ENCODE measurements around the gene CARD14.

CARD14 gene

DNA sequence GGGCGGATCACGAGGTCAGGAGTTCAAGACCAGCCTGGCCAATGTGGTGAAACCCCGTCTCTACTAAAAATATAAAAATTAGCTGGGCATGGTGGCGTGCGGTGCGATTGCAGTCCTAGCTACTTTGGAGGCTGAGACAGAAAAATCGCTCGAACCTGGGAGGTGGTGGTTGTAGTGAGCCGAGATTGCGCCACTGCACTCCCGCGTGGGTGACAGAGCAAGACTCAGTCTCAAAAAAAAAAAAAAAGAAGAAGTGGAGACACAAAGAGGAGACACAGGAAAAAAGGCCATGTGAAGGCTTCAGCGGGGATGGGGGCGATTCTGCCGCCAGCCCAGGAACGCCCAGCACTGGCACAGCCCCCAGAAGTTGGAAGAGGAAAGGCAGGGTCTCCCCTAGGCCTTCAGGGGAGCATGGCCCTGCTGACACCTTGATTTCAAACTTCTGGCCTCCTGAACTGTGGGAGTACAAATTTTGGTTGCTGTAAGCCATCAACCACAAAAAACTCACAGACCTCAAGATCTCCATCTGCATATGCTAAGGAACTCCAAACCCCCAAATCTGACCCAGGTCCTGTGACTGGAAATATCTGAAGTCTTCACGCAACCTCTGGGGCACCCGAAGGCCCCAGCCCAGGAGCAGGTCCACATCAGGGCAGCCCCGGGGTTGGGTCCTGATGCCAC lies 43.3 kb downstream of the CARD14 start:
- DNase-seq = no peak

DNA sequence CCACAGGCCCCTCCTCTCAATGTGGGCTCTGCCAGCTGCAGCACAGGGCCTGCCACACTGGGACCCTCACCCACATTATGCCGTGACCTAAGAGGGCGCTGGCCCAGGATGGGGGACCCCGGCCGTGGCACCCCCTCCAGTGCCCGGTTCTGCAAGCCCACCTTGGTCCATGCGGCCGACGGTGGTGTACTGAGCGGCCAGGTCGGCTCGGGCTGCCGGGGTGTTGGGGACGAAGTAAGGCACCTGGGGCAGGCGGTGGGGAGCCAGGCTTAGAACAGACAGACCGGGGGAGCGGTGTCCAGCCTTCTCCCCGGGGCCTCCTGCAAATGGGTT lies 43.8 kb downstream of the CARD14 start:
- DNase-seq = no peak

DNA sequence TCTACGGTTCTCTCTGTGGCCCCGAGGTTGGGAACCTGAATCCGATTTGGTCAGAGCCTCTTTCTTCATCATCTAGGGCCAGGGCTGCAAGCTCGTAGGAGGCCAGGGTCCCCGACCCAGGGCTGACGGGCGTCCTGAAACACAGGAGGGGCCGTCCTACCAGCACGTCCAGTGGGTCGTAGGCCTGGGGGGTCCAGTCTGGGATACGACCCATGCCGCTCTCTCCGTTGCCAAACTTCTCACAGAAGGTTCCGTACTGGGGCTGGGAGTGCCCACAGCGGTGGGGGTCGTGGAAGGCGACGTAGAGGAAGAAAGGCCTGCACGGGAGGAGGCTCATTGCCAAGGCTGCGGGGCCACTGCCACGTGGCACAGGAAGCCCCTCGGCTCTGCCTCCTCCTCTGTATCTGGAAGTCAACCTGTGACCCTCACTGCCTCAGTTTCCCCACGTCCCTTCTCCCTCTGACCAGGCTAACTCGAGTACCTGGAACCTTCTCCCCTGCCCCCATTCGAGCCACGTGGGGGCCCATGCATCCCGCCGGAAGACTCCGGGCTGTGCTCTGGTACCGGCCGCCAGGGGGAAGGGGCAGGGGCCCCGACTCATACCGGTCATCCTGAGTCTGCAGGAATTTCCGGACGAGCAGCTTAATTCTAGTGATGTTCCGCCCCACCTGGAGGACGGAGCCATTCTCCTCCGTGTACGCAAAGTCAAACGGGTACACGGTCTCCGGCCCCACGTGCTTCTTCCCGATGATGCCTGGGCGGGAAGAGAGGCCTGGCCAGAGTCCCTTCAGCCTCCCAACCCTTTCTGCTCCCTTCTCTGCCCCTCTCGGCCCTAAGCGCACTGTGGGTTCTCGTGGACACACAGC lies 44.4 kb downstream of the CARD14 start:
- no peak for DNase-seq

DNA sequence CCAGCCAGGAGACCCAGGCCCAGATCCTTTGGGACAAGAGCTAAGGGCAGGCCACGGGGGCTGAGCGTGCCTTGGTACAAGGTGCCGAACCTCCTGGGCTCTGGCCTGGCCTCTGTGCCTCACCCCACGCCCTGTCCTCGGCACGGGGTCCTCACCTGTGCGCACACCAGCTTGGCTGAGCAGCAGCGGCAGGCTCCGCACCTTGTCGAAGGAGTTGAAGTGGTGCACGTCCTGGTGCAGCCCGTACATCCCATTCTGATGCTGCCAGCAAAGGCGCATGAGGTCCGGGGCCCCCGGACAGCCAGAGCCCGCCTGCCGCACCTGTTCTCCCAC lies 45.0 kb downstream of the CARD14 start:
- DNase-seq = no peak

DNA sequence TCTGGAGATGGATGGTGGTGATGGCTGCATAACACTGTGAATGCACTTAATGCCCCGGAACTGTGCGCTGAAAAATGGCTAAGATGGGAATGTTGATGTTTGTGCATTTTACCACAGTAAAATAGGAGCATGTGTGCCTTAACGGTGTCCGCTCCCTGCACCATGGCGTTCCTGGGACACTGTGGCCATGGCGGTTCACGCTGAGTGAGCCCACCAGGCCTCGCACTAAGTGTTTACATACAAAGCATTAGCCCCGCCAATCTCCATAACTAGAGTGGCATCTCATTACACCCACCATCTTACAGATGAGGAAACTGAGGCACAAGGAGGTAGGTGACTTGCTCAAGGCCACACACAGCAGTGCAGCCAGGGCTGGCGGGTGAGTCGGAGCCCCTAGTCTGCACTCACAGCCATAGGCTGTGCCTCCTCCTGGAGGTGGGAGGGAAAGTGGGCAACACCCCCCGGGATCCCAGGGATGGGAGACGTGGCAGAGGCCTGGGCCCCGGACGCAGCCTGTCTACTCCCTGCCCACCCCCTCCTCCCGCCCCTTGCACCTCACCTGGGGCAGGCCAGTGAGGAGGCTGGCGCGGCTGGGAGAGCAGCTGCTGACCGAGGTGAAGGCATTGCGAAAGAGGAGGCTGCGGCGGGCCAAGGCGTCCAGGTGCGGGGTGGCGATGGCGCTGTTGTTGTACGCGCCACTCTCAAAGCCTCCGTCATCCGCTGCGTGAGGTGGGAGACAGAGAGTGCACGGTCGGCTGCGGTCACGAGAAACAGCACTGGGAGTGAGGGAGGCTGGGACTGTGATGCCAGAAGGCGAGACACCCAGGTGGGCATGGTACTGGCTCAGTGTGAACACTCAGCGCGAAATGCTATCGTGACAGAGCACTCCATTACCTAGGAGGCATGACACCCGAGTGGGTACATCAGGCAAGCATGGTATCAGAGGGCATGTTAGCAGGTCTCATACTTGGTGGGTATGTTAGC lies 46.9 kb downstream of the CARD14 start:
- DNase-seq = no peak

DNA sequence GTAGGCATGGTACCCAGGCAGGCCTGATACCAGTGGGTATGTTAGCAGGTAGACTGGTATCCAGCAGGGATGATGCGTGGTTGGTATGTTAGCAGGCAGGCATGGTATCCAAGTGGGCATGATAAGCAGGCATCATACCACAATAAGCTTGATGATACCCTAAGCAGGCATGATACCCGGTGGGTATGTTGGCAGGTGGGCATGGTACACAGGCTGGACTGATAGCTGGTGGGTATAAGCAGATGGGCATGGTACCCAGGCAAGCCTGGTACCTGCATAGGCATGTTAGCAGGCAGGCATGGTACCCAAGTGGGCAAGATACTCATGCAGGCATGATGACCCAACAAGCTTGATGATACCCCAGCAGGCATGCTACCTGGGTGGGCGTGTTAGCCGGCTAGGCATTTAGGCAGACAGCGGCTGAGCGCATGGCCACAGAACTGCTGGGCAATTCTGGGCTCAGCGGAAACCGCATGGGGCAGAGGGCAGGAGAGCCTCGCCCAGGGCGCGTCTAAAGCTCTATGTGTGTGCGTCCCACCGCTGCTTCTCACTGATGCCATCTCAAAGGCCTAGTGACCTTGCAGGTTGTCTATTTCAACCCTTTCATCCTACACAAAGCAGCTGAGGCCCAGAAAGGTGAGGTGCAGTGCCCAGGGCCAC lies 48.0 kb downstream of the CARD14 start:
- no peak for DNase-seq

DNA sequence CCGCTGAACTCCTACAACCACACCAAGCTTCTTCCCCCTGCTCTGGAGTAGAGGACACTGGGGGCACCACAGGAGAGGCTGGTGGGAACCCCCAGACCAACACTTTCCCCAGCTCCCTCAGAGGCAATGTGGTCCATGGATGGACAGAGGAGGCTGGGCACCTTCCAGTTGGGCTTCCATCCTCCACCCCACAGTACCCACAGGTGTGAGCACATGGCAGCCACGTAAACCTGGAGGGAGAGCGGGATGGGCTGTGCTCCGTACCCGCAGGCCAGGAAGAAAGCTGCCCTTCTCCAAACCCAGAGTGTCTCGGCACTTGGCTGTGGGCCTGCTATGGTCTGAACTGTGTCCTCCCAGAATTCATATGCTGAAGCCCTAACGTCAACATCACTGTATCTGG lies 48.6 kb downstream of the CARD14 start:
- DNase-seq = no peak

DNA sequence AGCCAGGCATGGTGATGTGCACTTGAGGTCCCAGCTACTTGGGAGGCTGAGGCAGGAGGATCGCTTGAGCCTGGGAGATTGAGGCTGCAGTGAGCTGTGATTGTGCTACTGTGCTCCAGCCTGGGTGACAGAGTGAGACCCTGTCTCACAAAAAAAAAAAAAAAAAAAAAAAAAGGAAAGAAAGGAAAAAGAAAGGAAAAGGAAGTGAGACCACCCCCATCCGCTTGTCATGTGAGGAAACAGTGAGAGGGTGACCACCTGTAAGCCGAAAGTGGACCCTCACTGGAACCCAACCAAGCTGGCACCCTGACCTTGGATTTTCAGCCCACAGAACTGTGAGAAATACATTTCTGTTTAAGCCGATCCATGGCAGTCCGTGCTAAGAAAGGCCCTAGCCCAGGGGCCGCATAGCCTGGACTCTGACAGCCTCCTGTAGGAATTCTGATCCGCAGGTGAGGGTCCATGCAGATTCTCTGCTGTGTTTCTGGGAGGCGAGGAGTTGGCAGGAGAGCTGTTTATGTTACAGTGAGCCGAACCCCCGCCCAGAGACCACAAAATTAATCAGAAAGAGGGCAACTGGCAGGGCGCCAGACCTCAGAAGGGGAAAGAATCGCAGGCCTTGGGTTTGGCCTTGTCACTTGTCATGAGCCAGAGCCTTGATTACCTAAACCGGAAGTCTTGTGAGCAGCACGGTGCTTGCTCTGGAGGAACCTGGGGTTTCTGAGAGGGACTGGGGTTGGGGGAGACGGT lies 49.4 kb downstream of the CARD14 start:
- DNase-seq = no peak

DNA sequence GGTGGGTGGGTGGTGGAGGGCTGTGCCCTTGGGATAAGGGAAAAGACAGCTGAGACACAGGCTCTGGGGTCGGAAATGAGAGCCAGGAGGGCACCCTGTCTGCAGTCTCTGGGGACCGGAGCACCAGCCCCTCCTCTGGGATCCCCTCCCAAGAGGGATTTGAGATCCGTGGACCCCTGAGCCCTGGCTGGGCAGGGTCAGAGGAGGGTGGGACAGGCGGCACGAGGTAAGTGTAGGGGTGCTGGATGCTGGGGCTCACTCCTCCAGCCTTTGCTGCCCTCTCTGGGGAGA lies 49.9 kb downstream of the CARD14 start:
- no peak for DNase-seq

DNA sequence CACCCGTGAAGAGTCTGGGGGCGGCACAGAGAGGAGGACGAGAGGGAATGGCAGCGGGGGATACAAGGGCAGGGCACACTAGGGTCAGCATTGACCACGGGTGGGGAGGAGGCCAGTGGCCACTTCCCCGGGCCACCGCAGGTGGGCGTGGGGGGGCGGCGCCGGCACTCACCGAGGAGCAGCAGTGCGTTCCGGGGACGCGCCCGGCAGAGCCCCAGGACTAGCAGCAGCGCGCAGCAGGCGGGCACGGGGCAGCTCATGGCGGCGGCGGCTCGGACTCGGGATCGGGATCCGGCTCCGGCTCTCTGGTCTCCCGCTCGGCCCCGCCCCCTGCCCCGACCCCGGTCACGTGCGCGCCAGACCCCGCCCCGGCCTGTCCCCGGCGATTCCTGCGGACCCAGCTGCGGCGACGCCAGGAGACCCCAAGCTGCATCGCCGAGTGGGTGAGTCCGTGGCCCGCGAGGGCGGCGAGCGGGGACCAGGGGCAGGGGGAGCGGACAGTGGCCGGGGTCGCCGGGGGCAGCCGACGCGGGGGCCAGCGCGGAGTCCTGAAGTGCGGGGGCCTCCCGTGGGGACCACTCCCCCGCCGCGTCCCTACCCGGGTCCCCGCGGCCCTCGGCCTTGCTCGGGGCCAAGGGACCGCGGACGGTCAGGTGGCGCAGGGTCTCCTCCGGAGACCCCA lies 50.4 kb downstream of the CARD14 start, which contains the start of the genes SGSH and SLC26A11:
Gene SGSH (minus strand): TSS at position 280 of the 682 bp plus-strand sequence. CDS start 20 bp downstream, at position 260.
Gene SLC26A11 (plus strand): TSS at position 374 of the 682 bp plus-strand sequence. CDS start 1,134 bp downstream, outside the sequence.
- no peak for DNase-seq

DNA sequence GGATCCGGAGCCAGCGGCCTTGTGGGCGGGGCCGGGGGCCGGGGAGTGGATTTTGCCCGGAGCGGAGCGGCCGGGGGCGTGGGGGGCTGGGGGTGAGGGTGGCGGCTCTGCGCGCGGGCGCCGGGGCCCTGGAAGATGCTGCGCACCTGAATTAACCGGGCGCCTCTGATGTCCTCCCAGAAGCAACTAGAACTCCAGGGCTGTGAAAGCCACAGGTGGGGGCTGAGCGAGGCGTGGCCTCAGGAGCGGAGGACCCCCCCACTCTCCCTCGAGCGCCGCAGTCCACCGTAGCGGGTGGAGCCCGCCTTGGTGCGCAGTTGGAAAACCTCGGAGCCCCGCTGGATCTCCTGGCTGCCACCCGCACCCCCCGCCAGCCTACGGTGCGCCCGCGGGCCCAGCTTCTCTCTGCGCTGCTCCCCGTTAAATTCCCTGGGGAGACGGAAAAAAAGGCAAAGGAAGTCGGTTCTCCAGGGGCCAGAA lies 50.9 kb downstream of the CARD14 start:
- no peak for DNase-seq

DNA sequence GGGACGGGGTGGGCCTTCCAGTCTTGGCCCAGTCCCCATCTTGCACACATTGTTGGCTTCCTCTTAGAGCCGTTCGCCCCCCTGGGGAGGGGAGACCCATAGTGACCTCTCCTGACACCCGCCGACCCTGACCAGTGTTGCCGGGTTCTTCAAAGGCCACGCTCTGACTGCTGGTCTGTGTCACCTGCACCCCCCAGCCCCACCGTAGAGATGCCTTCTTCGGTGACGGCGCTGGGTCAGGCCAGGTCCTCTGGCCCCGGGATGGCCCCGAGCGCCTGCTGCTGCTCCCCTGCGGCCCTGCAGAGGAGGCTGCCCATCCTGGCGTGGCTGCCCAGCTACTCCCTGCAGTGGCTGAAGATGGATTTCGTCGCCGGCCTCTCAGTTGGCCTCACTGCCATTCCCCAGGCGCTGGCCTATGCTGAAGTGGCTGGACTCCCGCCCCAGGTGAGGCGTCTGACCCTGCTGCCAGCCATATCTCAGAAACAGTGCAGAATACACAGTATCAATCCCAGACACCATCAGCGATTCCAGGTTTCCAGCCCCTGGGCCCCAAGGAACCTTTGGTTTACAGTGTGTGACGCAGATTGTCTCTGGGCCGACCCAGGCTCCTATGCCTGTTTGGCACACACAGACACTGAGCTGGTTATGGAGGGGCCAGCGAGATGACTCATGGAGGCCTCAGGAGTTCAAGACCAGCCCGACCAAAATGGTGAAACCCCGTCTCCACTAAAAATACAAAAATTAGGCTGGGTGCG lies 51.7 kb downstream of the CARD14 start:
- no peak for DNase-seq

DNA sequence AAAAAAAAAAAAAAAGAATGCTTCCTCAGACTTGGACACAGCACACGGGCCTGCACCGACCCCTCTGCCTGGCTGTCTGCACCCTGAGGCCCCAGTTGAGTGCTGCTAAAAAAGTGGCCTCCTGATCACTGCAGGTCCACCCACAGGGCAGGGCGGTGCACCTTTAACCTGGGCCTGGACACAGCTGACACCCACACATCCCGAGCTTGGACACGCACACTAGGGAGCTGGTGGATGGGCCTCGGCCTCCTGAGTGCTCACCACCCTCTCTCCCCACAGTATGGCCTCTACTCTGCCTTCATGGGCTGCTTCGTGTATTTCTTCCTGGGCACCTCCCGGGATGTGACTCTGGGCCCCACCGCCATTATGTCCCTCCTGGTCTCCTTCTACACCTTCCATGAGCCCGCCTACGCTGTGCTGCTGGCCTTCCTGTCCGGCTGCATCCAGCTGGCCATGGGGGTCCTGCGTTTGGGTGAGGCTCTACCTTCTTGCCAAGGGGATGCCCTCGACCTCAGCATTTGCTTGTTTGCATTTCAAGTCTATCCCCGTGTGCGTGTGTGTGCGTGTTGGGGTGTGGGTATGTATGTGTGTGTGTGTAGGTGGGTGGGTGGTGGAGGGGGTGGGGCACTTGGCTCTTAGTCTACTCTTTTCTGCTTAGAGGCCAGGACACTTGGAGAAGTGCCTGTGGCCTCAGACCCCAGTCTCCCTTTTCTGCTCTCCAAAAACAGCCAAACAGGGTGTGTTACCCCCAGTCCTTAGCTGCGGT lies 52.7 kb downstream of the CARD14 start:
- no peak for DNase-seq

DNA sequence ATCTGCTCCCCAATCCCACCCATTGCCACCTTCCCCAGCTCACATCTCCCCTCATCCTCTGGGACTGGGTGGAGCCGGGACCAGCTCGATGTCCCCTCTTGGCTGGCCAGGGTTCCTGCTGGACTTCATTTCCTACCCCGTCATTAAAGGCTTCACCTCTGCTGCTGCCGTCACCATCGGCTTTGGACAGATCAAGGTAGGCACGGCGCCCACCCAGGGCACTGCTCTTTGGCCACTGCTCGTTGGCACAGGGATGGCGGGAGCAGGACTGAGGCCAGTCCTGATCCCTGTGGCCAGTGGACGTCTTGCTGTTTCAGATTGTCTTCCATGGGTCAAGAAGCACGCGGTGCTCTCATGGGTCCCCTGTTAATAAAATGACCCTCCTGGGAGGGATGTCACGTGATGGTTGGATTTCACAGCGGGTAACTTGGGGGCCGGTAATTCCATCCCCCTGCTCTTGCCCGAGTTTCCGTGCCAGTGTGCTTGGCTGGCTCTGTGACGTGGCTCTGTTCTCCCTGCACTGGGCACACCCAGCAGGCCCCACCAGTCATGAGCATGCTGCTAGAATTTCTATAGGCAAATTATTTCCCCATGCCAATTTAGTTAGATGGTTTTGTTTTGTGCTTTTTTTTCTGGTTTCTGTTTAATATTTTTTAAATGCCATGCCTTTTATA lies 53.4 kb downstream of the CARD14 start:
- DNase-seq = no peak

DNA sequence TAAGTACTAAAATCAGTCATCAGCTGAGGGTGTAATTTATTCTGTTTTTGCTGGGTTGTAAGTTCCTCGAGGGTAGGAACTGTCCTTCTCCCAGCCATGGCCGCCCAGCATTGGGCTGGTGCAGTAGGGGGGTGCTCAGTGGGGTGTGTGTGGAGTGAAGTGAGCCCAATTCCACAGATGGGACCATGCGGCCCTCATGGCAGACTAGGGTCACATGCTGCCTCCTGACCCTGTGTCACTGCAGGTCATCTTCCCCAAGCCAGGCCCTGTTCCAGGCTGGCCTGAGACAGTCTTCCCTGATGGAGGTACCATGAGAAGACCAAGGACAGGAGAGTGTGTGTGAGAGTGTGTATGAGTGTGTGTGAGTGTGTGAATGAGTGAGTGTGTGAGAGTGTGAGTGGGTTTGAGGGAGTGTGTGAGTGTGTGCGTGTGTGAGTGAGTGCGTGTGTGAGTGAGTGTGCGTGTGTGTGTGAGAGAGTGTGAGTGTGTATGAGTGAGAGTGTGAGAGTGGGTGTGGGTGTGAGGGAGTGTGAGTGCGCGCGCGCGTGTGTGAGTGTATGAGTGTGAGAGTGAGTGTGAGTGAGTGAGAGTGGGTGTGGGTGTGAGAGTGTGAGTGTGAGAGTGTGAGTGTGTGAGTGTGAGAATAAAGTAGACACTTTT lies 54.1 kb downstream of the CARD14 start:
- DNase-seq = no peak

DNA sequence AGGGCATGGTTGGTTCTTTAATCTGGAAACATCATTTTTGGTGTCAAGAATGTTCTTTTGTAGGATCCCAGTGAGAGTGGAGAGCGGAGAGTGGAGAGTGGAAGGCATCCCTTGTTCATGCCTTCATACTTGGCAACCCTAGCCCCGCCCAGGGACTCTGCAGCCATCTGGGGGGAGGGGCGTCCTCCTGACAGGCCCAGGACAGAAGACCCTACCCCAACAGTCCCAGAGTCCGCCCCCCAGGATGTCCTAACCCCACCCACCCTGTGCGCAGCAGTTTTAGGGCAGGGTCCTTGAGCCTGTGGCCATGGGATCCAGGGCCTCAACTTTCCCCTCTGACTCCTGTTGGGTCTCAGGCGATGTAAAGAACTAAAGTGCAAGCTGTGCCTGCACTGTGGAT lies 54.9 kb downstream of the CARD14 start:
- no peak for DNase-seq

DNA sequence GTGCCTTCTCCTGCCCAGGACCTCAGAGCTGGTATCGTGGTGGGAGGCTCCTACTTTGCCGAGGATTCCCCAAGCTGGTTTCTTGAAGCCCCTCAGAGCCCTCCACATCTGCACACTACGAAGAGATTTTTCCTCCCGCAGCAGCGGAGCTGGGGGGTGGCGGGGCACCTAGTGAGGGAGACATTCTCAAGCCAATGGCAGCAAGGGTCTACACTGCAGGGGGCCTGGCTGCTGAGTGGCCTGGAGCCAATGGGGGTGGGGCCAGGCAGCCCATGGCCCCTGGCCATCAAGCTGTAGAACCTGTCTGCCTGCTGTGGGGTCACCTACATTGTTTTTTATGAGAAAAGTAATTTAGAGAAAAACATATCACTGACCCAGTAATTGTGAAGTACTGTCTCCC lies 55.4 kb downstream of the CARD14 start:
- no peak for DNase-seq

DNA sequence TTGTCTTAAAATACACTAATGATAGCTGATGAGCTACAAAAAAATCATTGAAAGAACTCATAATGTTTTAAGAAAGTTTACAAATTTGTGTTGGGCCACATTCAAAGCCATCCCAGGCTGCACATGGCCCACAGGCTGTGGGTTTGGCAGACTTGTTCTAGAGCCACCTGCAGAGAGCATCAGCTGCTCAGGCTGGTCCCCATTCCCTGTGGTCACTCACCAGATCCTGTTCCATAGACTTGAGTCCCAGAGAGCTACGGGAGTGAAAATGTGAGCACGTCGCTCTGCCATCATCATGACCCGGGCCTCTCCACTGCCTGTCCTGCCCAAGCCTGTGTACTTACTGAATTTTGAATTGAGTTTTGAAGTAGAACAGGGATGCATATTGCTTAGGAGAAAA lies 57.3 kb downstream of the CARD14 start:
- DNase-seq = no peak

DNA sequence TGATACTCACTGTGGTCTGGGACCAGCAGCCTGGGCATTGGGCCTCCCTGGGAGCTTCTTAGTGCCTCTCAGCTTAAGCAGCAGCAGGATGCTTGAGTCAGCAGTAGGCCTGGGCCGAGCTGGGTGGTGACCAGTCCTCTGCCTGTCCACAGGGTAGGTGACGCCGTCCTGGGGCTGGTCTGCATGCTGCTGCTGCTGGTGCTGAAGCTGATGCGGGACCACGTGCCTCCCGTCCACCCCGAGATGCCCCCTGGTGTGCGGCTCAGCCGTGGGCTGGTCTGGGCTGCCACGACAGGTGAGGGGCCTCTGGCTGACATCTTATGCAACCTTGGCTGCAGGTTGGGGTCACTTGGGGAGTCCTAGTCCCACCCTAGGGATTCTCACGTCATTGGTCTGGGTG lies 57.8 kb downstream of the CARD14 start:
- DNase-seq = no peak

Data from NCI-H2081 treated with DMSO at 0.1 percent for 48 hours (cell line).